GM12873 (cell line): ENCODE data around the gene SEMA5A.

Experiments used
- CTCF ChIP-seq: IDR thresholded peaks from 2 replicates; pipeline ENCODE4 v1.5.1; 2012; ENCODE audit warnings: low read depth, mild to moderate bottlenecking, moderate library complexity, low read length, control low read depth; ENCODE audit not compliant: insufficient read depth; ENCODE audit errors: missing control alignments

The SEMA5A gene

GRCh38 chr5:9523090-9523823 lies 22.6 kb downstream of the SEMA5A start:
- TF ChIP-seq CTCF, result no peak

- no peak for TF ChIP-seq CTCF
Measured at GRCh38 chr5:9519537-9519936, 26.3 kb downstream of the SEMA5A start.

- TF ChIP-seq CTCF, result no peak
Measured at GRCh38 chr5:9516591-9516990, 29.3 kb downstream of the SEMA5A start.

GRCh38 chr5:9515436-9515835 lies 30.4 kb downstream of the SEMA5A start:
- no peak for TF ChIP-seq CTCF

GRCh38 chr5:9514968-9515367 lies 30.9 kb downstream of the SEMA5A start:
- no peak for TF ChIP-seq CTCF

- no peak for TF ChIP-seq CTCF
Measured at GRCh38 chr5:9513827-9514226, 32.0 kb downstream of the SEMA5A start.

- no peak for TF ChIP-seq CTCF
Measured at GRCh38 chr5:9512457-9512856, 33.4 kb downstream of the SEMA5A start.
